Trophoblast cell (in vitro differentiated cells and primary cell): ENCODE measurements around the gene MTX2.

Experiments
- DNase-seq, 2 donors: peaks; one replicate each; pipeline ENCODE4 v3.0.0-alpha.2; 2016
- H2AFZ ChIP-seq: 2 replicates; pipeline ENCODE4 v1.6.1; 2013; ENCODE audit warnings: low read length, moderate library complexity, mild to moderate bottlenecking; ENCODE audit not compliant: insufficient read depth, poor library complexity
- H2AK5ac ChIP-seq: 2 replicates; pipeline ENCODE4 v1.6.1; 2013; ENCODE audit warnings: mild to moderate bottlenecking, low read length
- H2BK120ac ChIP-seq: 2 replicates; pipeline ENCODE4 v1.6.1; 2013; ENCODE audit warnings: low read length, mild to moderate bottlenecking, moderate library complexity; ENCODE audit not compliant: insufficient read depth, poor library complexity
- H2BK12ac ChIP-seq: 2 replicates; pipeline ENCODE4 v1.6.1; 2013; ENCODE audit warnings: mild to moderate bottlenecking, low read length, moderate library complexity
- H2BK5ac ChIP-seq: 2 replicates; pipeline ENCODE4 v1.6.1; 2013; ENCODE audit warnings: low read length, low read depth, moderate library complexity, mild to moderate bottlenecking; ENCODE audit not compliant: poor library complexity
- H3K14ac ChIP-seq: 2 replicates; pipeline ENCODE4 v1.6.1; 2013; ENCODE audit warnings: mild to moderate bottlenecking, low read length
- H3K18ac ChIP-seq: 2 replicates; pipeline ENCODE4 v1.6.1; 2013; ENCODE audit warnings: mild to moderate bottlenecking, low read length
- H3K23ac ChIP-seq: 2 replicates; pipeline ENCODE4 v1.6.1; 2013; ENCODE audit warnings: low read length
- H3K27ac ChIP-seq: 2 replicates; pipeline ENCODE4 v1.5.1; 2013; ENCODE audit warnings: low read depth, mild to moderate bottlenecking, inconsistent platforms, low read length, moderate library complexity
- H3K27me3 ChIP-seq: 2 replicates; pipeline ENCODE4 v1.6.1; 2013; ENCODE audit warnings: inconsistent platforms, mild to moderate bottlenecking, low read length, moderate library complexity; ENCODE audit not compliant: insufficient read depth
- H3K36me3 ChIP-seq, 2 experiments: 1 replicate in 1 of 2; 2 replicates in 1 of 2; pipeline ENCODE4 v1.6.1; 2013; ENCODE audit warnings: low read length in 2 of 2, mild to moderate bottlenecking in 2 of 2, moderate library complexity in 1 of 2; ENCODE audit not compliant: insufficient read depth in 2 of 2, control insufficient read depth in 1 of 2
- H3K4ac ChIP-seq: 2 replicates; pipeline ENCODE4 v1.6.1; 2013; ENCODE audit warnings: low read depth, mild to moderate bottlenecking, low read length, moderate library complexity
- H3K4me1 ChIP-seq, 2 experiments: 1 replicate in 1 of 2; 2 replicates in 1 of 2; pipeline ENCODE4 v1.6.1; 2013; ENCODE audit warnings: low read length in 2 of 2, mild to moderate bottlenecking in 2 of 2, moderate library complexity in 1 of 2; ENCODE audit not compliant: insufficient read depth in 2 of 2, control insufficient read depth in 1 of 2
- H3K4me2 ChIP-seq: 2 replicates; pipeline ENCODE4 v1.6.1; 2013; ENCODE audit warnings: inconsistent platforms, mild to moderate bottlenecking, low read length, moderate library complexity
- H3K4me3 ChIP-seq: 2 replicates; pipeline ENCODE4 v1.5.1; 2013; ENCODE audit warnings: mild to moderate bottlenecking, low read depth, low read length, inconsistent platforms
- H3K79me1 ChIP-seq: one replicate; pipeline ENCODE4 v1.6.1; 2013; ENCODE audit warnings: low read length
- H3K79me2 ChIP-seq: 2 replicates; pipeline ENCODE4 v1.6.1; 2013; ENCODE audit warnings: low read length, mild to moderate bottlenecking; ENCODE audit not compliant: control insufficient read depth, insufficient read depth, poor library complexity
- H3K9ac ChIP-seq: 2 replicates; pipeline ENCODE4 v1.6.1; 2013; ENCODE audit warnings: mild to moderate bottlenecking, low read length
- H3K9me3 ChIP-seq: 2 replicates; pipeline ENCODE4 v1.6.1; 2013; ENCODE audit warnings: low read depth, mild to moderate bottlenecking, control low read depth, inconsistent platforms, low read length; ENCODE audit not compliant: insufficient read depth
- H4K12ac ChIP-seq: 2 replicates; pipeline ENCODE4 v1.6.1; 2013; ENCODE audit warnings: low read depth, mild to moderate bottlenecking, low read length, moderate library complexity
- H4K8ac ChIP-seq: 2 replicates; pipeline ENCODE4 v1.6.1; 2013; ENCODE audit warnings: low read depth, mild to moderate bottlenecking, low read length, moderate library complexity
- H4K91ac ChIP-seq: one replicate; pipeline ENCODE4 v1.6.1; 2013; ENCODE audit warnings: low read depth, mild to moderate bottlenecking, low read length, moderate library complexity
- WGBS: extraction: QIAGEN DNeasy Blood & Tissue Kit; methylation state at CpG from one replicate; pipeline ENCODE4 v1.1.7; 2013; ENCODE audit warnings: missing lambda C conversion rate; ENCODE audit not compliant: insufficient read length, insufficient coverage; ENCODE audit errors: extremely low coverage; 5-methylcytosine and 5-hydroxymethylcytosine counted together

MTX2 gene

DNA sequence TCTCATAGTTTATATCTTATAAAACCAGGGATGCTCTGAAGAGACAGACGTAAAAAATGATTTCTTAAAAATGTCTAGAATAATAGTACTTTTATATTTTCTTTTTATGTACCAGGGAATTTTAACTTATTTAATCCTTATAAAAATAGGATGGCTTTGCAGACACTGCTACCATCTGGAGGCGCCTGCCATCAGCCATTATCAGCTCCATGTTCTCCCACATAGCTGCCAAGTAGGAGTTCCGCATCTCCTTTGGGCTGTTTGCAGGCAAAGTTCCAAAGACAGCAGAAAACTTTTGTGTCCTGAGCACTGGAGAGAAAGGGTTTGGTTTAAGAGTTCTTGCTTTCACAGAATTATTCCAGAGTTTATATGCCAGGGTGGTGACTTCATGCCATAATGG, 69.2 kb downstream of the MTX2 start:
- H3K18ac ChIP-seq = no peak overlapping the region
- H3K23ac ChIP-seq = no peak overlapping the region
- H2AK5ac ChIP-seq = no peak overlapping the region
- DNase-seq = no peak
- no peak overlapping the region for H2BK12ac ChIP-seq
- no peak overlapping the region for H2BK5ac ChIP-seq
- H4K12ac ChIP-seq = no peak overlapping the region
- H2BK120ac ChIP-seq = no peak overlapping the region
- WGBS = no CpG with 5 or more reads among the region's 3 CpGs
- H3K27me3 ChIP-seq = no peaks in the 10 kb centered on the region
- no peak overlapping the region for H4K91ac ChIP-seq
- H2AFZ ChIP-seq = no peak overlapping the region
- no peak overlapping the region for H3K4me2 ChIP-seq
- H3K4me1 ChIP-seq = no peaks in the 10 kb centered on the region
- H3K36me3 ChIP-seq = peaks cover 4 to 7% of the 10 kb centered on the region in 2 experiments
- no peak overlapping the region for H3K9ac ChIP-seq
- H3K9me3 ChIP-seq = no peaks in the 10 kb centered on the region
- no peaks in the 10 kb centered on the region for H3K79me1 ChIP-seq
- H3K79me2 ChIP-seq = no peaks in the 10 kb centered on the region
- no peak overlapping the region for H3K14ac ChIP-seq
- no peak overlapping the region for H3K27ac ChIP-seq
- H3K4me3 ChIP-seq = no peak overlapping the region
- no peak overlapping the region for H4K8ac ChIP-seq
- H3K4ac ChIP-seq = no peak overlapping the region

DNA sequence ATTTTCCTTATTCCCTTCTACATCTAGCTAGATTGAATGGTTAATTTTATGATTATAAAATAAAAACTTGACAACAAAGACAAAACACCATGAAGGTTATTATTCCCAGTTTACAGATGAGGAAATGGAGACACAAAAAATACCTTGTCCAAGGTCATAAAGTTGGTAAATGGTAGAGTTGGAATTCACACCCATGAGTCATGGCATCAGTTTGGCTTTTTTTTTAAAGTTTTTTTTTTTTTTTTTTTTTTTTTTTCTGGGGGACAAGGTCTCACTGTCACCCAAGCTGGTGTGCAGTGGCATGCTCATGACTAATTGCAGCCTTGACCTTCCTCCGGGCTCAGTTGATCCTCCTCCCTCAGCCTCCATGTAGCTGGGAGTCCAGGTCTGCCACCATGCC, 70.0 kb downstream of the MTX2 start:
- no peak overlapping the region for H2BK12ac ChIP-seq
- H3K4me1 ChIP-seq = no peaks in the 10 kb centered on the region
- no peaks in the 10 kb centered on the region for H3K79me2 ChIP-seq
- no peak overlapping the region for H3K27ac ChIP-seq
- no peak overlapping the region for H3K4me2 ChIP-seq
- peaks cover 4 to 7% of the 10 kb centered on the region in 2 experiments for H3K36me3 ChIP-seq
- H4K91ac ChIP-seq = no peak overlapping the region
- no peaks in the 10 kb centered on the region for H3K79me1 ChIP-seq
- no peak overlapping the region for H4K8ac ChIP-seq
- no peak overlapping the region for H3K23ac ChIP-seq
- no peaks in the 10 kb centered on the region for H3K9me3 ChIP-seq
- no peak overlapping the region for H2BK5ac ChIP-seq
- no peak overlapping the region for H3K4ac ChIP-seq
- no peak overlapping the region for H4K12ac ChIP-seq
- H3K27me3 ChIP-seq = no peaks in the 10 kb centered on the region
- H3K4me3 ChIP-seq = no peak overlapping the region
- DNase-seq = no peak
- no peak overlapping the region for H3K14ac ChIP-seq
- WGBS = no CpG with 5 or more reads among the region's 1 CpG
- H2BK120ac ChIP-seq = no peak overlapping the region
- no peak overlapping the region for H3K18ac ChIP-seq
- no peak overlapping the region for H2AFZ ChIP-seq
- no peak overlapping the region for H2AK5ac ChIP-seq
- no peak overlapping the region for H3K9ac ChIP-seq

DNA sequence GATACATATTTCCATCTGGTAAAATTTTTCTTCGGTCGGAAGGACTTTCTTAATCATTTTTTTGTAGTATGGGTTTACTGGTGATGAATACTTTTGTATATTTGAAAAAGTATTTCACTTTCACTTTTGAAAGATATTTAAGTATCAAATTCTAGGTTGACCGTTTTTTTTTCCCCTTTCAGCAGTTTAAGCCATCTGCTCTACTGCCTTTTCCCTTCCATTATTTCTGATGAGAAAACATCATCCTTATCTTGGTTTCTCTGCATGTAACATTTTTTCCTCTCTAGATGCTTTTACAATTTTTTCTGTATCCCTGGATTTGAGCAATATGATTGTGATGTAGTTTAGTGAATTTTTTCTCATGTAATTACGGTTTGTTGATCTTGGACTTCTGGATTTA, 87.0 kb downstream of the MTX2 start:
- H2BK5ac ChIP-seq = no peak overlapping the region
- no peak overlapping the region for H2AK5ac ChIP-seq
- H3K79me2 ChIP-seq = no peaks in the 10 kb centered on the region
- no peak overlapping the region for H4K12ac ChIP-seq
- H2BK12ac ChIP-seq = no peak overlapping the region
- H3K36me3 ChIP-seq = no peaks in the 10 kb centered on the region
- H3K79me1 ChIP-seq = no peaks in the 10 kb centered on the region
- H3K18ac ChIP-seq = no peak overlapping the region
- H2AFZ ChIP-seq = no peak overlapping the region
- no peak for DNase-seq
- no peak overlapping the region for H3K23ac ChIP-seq
- no peak overlapping the region for H3K27ac ChIP-seq
- no peak overlapping the region for H3K4me2 ChIP-seq
- no peak overlapping the region for H3K4me3 ChIP-seq
- WGBS = no CpG with 5 or more reads among the region's 4 CpGs
- no peaks in the 10 kb centered on the region for H3K27me3 ChIP-seq
- H3K4ac ChIP-seq = no peak overlapping the region
- no peak overlapping the region for H3K9ac ChIP-seq
- no peaks in the 10 kb centered on the region for H3K4me1 ChIP-seq
- H2BK120ac ChIP-seq = no peak overlapping the region
- no peak overlapping the region for H3K14ac ChIP-seq
- no peak overlapping the region for H4K8ac ChIP-seq
- H3K9me3 ChIP-seq = no peaks in the 10 kb centered on the region
- H4K91ac ChIP-seq = no peak overlapping the region

DNA sequence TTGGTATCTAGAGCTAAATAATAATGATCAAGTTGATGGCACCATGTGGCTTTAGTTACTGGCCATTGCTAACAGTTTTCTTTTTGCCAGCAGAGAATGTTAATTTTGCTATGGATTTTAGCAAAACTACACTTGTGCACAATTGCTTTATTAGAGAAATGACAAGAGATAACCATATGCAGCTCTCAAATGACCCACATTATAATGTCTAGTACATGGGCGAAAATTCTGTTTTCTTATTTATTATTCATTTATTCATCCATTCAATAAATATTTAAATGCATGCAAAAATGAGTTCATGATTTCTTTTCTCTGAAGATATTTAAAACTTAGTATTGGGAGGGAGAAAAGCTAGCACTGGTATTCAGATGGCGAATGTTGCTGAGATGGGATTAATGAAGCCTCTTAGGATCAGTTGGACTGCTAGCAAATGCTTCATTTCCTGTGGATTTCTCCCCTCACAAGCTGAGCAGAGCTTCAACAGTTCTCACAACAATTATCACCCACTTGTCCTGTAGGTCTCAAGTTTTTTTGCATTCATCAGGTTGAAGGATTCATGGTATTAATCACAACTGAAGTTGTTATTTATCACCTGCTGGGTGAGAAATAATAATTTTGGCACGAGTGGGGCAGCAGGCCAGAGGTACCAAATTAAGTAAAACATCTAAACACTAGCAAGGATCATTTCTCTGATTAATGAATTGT, 95.2 kb downstream of the MTX2 start:
- Histone ChIP-seq H3K9me3 (no peaks in the 10 kb centered on the region), H3K4me3 (no peak overlapping the region), H3K9ac (no peak overlapping the region), H3K4me1 (no peaks in the 10 kb centered on the region), H2BK5ac (no peak overlapping the region), H4K8ac (no peak overlapping the region), H3K4me2 (no peak overlapping the region), H2BK120ac (no peak overlapping the region), H3K23ac (no peak overlapping the region), H3K4ac (no peak overlapping the region), H2AFZ (no peak overlapping the region), H4K12ac (no peak overlapping the region), H3K36me3 (no peaks in the 10 kb centered on the region), H3K79me2 (no peaks in the 10 kb centered on the region), H3K79me1 (no peaks in the 10 kb centered on the region), H4K91ac (no peak overlapping the region), H2AK5ac (no peak overlapping the region), H3K18ac (no peak overlapping the region), H3K14ac (no peak overlapping the region), H3K27me3 (no peaks in the 10 kb centered on the region), H3K27ac (no peak overlapping the region), H2BK12ac (no peak overlapping the region)
- DNase-seq = no peak
- WGBS = no CpG with 5 or more reads among the region's 3 CpGs
